Hematopoietic multipotent progenitor cell treated with erythropoietin and hydrocortisone succinate and interleukin-3 and kit ligand, for 4 days (in vitro differentiated cells): ENCODE data around the gene INPP4A.

Experiments
- DNase-seq: peaks from one replicate; pipeline ENCODE4 v3.0.0-alpha.2; 2015

INPP4A gene

GRCh38 chr2:98598781-98599428 is 154.2 kb downstream of the INPP4A start:
- no peak for DNase-seq

GRCh38 chr2:98601532-98602132 is 157.0 kb downstream of the INPP4A start:
- peak; percentile 58 for DNase-seq

- DNase-seq, result no peak
These were observed 159.9 kb downstream of the INPP4A start for GRCh38 chr2:98604547-98604946.

- no peak for DNase-seq
These were observed 160.4 kb downstream of the INPP4A start for GRCh38 chr2:98605076-98605475.

- DNase-seq, result no peak
These were observed 161.8 kb downstream of the INPP4A start for GRCh38 chr2:98606431-98606830.

- peak; percentile 45 for DNase-seq
These were observed 162.4 kb downstream of the INPP4A start for GRCh38 chr2:98607104-98607503.

- DNase-seq, result peak; percentile 25
These were observed 163.1 kb downstream of the INPP4A start for GRCh38 chr2:98607741-98608115.

GRCh38 chr2:98608116-98608961 is 163.7 kb downstream of the INPP4A start, which contains the start of the genes COA5 and UNC50:
TSS of gene COA5 (minus strand) at chr2:98608512. CDS start at chr2:98608405, 107 bp downstream.
TSS of gene UNC50 (plus strand) at chr2:98608589. CDS start at chr2:98609760, 1,171 bp downstream.
- peak; percentile 96 for DNase-seq

GRCh38 chr2:98608962-98609604 is 164.4 kb downstream of the INPP4A start:
- peak; percentile 40 for DNase-seq

GRCh38 chr2:98614024-98614739 is 169.5 kb downstream of the INPP4A start:
- DNase-seq, result no peak

GRCh38 chr2:98615481-98615880 is 170.8 kb downstream of the INPP4A start:
- DNase-seq, result peak; percentile 36

- DNase-seq, result no peak
These were observed 172.5 kb downstream of the INPP4A start for GRCh38 chr2:98617149-98617548.

GRCh38 chr2:98623657-98624056 is 179.0 kb downstream of the INPP4A start:
- no peak for DNase-seq

- DNase-seq, result no peak
These were observed 187.7 kb downstream of the INPP4A start for GRCh38 chr2:98632351-98632750.

- DNase-seq, result peak; percentile 66
These were observed 189.9 kb downstream of the INPP4A start for GRCh38 chr2:98634406-98635092.

GRCh38 chr2:98637401-98638147 is 192.9 kb downstream of the INPP4A start:
- peak; percentile 31 for DNase-seq

- DNase-seq, result no peak
These were observed 198.9 kb downstream of the INPP4A start for GRCh38 chr2:98643496-98644100.
